ENCODE measurements around the gene PBX4. TPM values are rescaled to one million over a fixed set of nuclear protein-coding genes. Genes with fewer than 3 reads are reported as not detected.

Gene PBX4
- total RNA-seq, 1 donor from 2014 or later, result 1.1 TPM

GRCh38 chr19:19527674-19528625 lies 90.5 kb downstream of the PBX4 start:
- no peak for DNase-seq (ENCODE audit: low read depth)

DNA sequence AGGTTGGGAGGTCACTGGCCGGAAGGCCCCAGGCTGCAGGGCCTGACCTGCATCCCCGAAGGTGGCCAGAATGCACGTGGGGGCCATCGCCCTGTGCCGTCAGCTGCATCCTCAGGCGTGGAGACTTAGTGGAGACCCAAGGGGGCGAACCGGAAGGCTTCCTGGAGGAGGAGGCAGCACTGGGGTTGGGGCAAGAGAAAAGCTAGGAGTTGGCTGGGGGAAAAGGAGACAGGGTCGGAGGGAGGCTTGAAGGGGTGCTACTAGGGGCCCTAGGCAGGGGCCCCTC lies 91.2 kb downstream of the PBX4 start:
- no peak for DNase-seq (ENCODE audit: low read depth)

GRCh38 chr19:19526581-19527370 lies 91.7 kb downstream of the PBX4 start:
- no peak for DNase-seq (ENCODE audit: low read depth)

DNA sequence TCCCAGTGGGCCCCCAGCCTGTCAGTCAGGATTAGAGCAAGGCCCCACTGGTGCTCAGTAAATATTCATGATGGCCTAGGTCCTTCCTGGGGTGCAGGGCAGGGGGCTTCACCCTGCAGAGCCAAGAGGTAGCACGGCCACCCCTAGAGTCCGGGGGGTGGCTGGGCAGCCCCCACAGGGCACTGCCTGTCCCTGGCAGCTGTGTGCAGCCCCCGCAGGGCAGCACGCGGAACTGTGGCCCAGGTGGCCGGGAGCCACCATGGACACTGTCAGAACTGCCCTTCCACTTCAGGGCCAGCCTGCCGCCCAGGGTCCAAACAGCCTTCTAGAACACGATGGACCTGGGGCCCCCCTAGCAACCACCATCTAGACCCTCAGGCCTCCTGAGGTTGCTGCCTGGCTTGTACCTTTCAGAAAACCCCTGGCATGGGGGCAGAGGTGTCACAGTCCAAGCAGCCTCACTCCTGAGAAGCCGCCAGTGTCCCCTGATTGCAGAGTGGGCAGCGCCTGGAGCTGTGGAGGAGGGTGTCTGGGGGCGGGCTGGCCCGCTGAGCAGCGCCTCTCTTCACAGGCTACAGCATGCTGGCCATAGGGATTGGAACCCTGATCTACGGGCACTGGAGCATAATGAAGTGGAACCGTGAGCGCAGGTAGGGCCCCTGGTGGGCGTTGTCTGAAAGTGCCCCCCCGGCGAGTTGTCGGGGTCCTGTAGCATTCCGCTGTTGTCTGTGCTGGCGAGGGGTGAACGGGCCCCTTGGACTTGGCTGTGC lies 92.7 kb downstream of the PBX4 start:
- no peak for DNase-seq (ENCODE audit: low read depth)

DNA sequence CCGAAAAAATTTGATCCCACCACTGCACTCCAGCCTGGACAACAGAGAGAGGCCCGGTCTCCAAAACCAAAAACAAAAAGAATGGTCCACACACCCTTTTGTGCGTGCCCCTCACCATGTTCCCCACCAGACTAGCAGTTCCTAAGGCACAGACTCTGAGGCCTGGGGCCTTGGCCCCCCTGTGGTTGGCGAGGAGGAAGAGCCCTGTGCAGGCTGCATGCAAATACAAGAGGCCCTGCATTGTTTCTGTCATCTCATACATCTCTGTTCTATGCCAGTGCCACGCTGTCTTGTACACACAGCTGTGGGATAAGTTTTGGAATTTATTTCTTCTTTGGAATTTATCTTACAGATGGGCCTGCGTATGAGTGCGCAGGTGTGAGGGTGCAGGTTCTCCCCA lies 94.4 kb downstream of the PBX4 start:
- DNase-seq (ENCODE audit: low read depth), result no peak

- DNase-seq (ENCODE audit: low read depth), result no peak
These were observed 95.3 kb downstream of the PBX4 start for GRCh38 chr19:19523177-19523576.

DNA sequence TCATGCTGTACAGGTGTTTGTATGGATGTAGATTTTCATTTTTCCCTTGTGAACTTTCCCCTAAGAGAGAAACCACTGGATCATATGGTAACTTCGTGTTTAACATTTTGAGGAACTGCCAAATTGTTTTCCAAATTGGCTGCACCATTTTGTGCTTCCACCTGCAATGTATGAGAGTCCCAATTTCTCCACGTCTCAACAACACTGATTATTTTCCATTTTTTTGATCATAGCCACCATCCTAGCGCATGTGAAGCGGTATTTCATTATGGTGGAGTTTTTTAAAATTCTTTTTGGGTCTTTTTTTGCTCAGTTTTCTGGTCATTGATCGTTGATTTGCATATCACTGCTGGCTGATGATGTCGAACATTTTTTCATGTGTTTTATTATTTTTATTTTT lies 97.5 kb downstream of the PBX4 start:
- DNase-seq (ENCODE audit: low read depth), result no peak

DNA sequence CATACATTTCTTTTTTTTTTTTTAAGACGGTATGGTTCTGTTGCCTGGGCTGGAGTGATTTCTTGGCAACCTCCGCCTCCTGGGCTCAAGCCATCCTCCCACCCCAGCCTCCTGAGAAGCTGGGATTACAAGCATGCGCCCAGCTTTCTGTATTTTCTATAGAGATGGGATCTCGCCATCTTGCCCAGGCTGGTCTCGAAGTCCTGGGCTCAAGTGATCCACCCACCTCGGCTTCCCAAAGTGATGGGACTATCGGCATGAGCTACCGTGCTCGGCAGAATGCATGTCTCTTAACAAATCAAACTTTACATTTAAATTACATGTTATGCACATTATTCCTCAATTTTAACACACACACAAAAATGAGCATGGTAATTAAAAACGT lies 101.3 kb downstream of the PBX4 start:
- no peak for DNase-seq (ENCODE audit: low read depth)

GRCh38 chr19:19515642-19516519 lies 102.6 kb downstream of the PBX4 start, which contains the start of gene NDUFA13:
Gene NDUFA13 (plus strand): TSS chr19:19516225. CDS start chr19:19516239, 14 bp downstream.
- DNase-seq (ENCODE audit: low read depth), result peak; percentile 96

DNA sequence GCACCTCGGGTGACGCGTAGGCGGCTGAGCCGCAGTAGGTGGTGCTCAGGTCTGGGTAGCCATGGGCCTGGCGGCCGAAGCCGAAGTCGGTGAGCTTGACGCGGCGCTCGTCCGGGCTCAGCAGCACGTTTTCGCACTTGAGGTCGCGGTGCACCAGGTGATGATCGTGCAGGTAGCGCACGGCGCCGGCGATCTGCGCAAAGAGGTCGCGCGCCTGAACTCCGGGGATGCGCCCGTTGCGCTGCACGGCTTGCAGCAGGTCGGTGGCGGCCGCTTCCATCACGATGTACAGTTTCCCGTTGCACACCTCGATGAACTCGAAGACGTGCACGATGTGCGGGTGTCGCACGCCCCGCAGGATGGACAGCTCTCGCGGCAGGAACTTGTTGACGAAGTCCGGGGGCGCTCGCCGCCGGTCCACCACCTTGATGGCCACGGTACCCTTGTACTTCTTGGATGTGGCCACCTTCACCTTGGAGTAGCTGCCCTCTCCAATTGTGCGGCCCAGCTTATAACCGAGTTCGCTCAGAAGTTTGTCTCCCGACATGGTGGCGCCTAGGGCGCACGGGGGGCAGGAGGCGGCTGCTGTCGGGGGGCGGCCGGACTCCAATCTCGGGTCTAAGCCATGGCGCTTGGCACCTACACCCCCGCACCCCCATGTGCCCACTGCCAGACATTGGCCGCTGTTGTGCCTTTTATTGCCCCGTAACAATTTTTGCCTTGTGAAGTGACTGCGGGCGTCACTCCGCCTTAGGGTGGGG lies 103.4 kb downstream of the PBX4 start, which contains the start of gene TSSK6:
TSS of gene TSSK6 (minus strand) at position 668 of the 761 bp plus-strand sequence. CDS start at position 547, 121 bp downstream.
- DNase-seq (ENCODE audit: low read depth), result no peak

GRCh38 chr19:19514215-19514657 lies 104.3 kb downstream of the PBX4 start:
- DNase-seq (ENCODE audit: low read depth), result no peak

DNA sequence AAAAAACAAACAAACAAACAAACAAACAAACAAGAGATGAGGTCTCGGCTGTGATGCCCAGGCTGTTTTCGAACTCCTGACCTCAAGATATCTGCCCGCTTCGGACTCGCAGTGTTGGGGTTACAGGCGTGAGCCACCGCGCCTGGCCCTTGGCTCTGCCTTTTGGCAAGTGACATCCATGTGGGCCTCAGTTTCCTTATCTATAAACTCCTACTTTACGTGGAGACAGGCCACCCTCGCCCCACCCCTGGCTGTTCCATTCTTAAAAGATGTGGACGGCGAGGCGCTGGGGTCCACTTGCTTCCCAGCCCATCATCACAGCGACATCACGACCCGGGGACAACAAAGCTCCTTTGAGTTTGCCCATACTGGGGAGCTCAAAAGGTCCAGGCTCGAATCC lies 104.8 kb downstream of the PBX4 start:
- no peak for DNase-seq (ENCODE audit: low read depth)

Other genes with a start within 250 kb of the PBX4 start
- gene GATAD2A, start 213.0 kb downstream of the PBX4 start, total RNA-seq, result 49.5 and 65.8 TPM in 2 replicates
- 0.91 and 1.4 TPM in 2 replicates for gene TSSK6, start 103.1 kb downstream of the PBX4 start, total RNA-seq
- gene NDUFA13, start 102.5 kb downstream of the PBX4 start, total RNA-seq, result 18.0 and 46.5 TPM in 2 replicates
- 1.6 and 4.5 TPM in 2 replicates for gene YJEFN3, start 89.8 kb downstream of the PBX4 start, total RNA-seq
- 0.26 and 0.62 TPM in 2 replicates for gene CILP2, start 80.4 kb downstream of the PBX4 start, total RNA-seq
- 3.1 and 3.7 TPM in 2 replicates for gene LPAR2, start 9.5 kb upstream of the PBX4 start, total RNA-seq
- gene GMIP, start 25.0 kb upstream of the PBX4 start, total RNA-seq, result 12.4 and 13.3 TPM in 2 replicates
- 102 and 113 TPM in 2 replicates for gene ATP13A1, start 45.0 kb upstream of the PBX4 start, total RNA-seq
- gene ZNF101, start 50.2 kb upstream of the PBX4 start, total RNA-seq, result 2.4 and 5.2 TPM in 2 replicates
- 5.4 and 5.6 TPM in 2 replicates for gene ZNF14, start 114.4 kb upstream of the PBX4 start, total RNA-seq
- 15.2 and 22.1 TPM in 2 replicates for gene ZNF506, start 203.1 kb upstream of the PBX4 start, total RNA-seq
- 12.9 and 13.7 TPM in 2 replicates for gene ZNF253, start 247.2 kb upstream of the PBX4 start, total RNA-seq